GM20000 (cell line): Measurements from ENCODE around the gene SSBP4.
A peak's percentile ranks its signal among the peaks of the same experiment; 100 is the strongest.

Experiments used
- DNase-seq: peaks from one replicate; pipeline ENCODE4 v3.0.0; 2012; ENCODE audit warnings: low spot score
- CTCF ChIP-seq: IDR thresholded peaks from 2 replicates; pipeline ENCODE4 v1.5.1; 2012; ENCODE audit warnings: mild to moderate bottlenecking, control low read depth; ENCODE audit errors: extremely low read depth, missing control alignments

SSBP4 gene

GRCh38 chr19:18418483-18419194 lies 559 bp upstream of the SSBP4 start:
- DNase-seq, result peak; percentile 45
- no peak for TF ChIP-seq CTCF

GRCh38 chr19:18419699-18420460 lies 682 bp downstream of the SSBP4 start:
- peak; percentile 61 for DNase-seq
- TF ChIP-seq CTCF, result no peak

GRCh38 chr19:18420930-18421329 lies 1.7 kb downstream of the SSBP4 start:
- no peak for TF ChIP-seq CTCF
- DNase-seq, result no peak

- no peak for TF ChIP-seq CTCF
- DNase-seq, result no peak
These were observed 2.3 kb downstream of the SSBP4 start for GRCh38 chr19:18421371-18421959.

- no peak for TF ChIP-seq CTCF
- DNase-seq, result no peak
These were observed 3.5 kb downstream of the SSBP4 start for GRCh38 chr19:18422530-18423191.

- no peak for DNase-seq
These were observed 4.2 kb downstream of the SSBP4 start for GRCh38 chr19:18423258-18424020.

More at GRCh38 chr19:18423258-18424020, 4.2 kb downstream of the SSBP4 start:
- TF ChIP-seq CTCF, result no peak
